SK-N-SH (cell line): ENCODE measurements around the gene RAPGEF4.

Source experiments
- CTCF ChIP-seq: fragments of 200-600 bp; sonication (generic); IDR thresholded peaks from 2 replicates; pipeline ENCODE4 v1.6.1; 2017; ENCODE audit warnings: antibody characterized with exemption, mild to moderate bottlenecking, moderate library complexity
- ELF1 ChIP-seq: IDR thresholded peaks from 2 replicates; pipeline ENCODE4 v1.4.0; 2012
- FOXM1 ChIP-seq: IDR thresholded peaks from 2 replicates; pipeline ENCODE4 v1.4.0; 2012; ENCODE audit warnings: low read depth, mild to moderate bottlenecking
- POLR2AphosphoS5 ChIP-seq: IDR thresholded peaks from 2 replicates; pipeline ENCODE4 v1.6.1; 2012; ENCODE audit warnings: low read depth, low read length
- RCOR1 ChIP-seq: fragments of 150-350 bp; IDR thresholded peaks from 2 replicates; pipeline ENCODE4 v1.6.1; 2017; ENCODE audit warnings: antibody characterized with exemption, low read length
- SIN3A ChIP-seq: IDR thresholded peaks from 2 replicates; pipeline ENCODE4 v1.6.1; 2012; ENCODE audit warnings: low read depth, mild to moderate bottlenecking, low read length, moderate library complexity, borderline replicate concordance
- TAF1 ChIP-seq: IDR thresholded peaks from 2 replicates; pipeline ENCODE4 v1.6.1; 2012; ENCODE audit warnings: low read depth, mild to moderate bottlenecking, low read length, moderate library complexity, borderline replicate concordance
- USF2 ChIP-seq: fragments of 150-350 bp; IDR thresholded peaks from 2 replicates; pipeline ENCODE4 v1.6.1; 2017; ENCODE audit warnings: antibody characterized with exemption, low read length, low read depth, borderline replicate concordance
- TF ChIP-seq, protein P1 (sequence below): IDR thresholded peaks from 2 replicates; pipeline ENCODE4 v1.4.0; 2012; ENCODE audit warnings: low read depth, borderline replicate concordance
- TF ChIP-seq, protein P2 (sequence below): IDR thresholded peaks from 2 replicates; pipeline ENCODE4 v1.4.0; 2012; ENCODE audit warnings: low read depth

- TF ChIP-seq POLR2AphosphoS5 (no peak), CTCF (no peak), TAF1 (no peak), RCOR1 (no peak), SIN3A (no peak), ELF1 (no peak), USF2 (no peak), FOXM1 (no peak)
- TF ChIP-seq, protein P1, sequence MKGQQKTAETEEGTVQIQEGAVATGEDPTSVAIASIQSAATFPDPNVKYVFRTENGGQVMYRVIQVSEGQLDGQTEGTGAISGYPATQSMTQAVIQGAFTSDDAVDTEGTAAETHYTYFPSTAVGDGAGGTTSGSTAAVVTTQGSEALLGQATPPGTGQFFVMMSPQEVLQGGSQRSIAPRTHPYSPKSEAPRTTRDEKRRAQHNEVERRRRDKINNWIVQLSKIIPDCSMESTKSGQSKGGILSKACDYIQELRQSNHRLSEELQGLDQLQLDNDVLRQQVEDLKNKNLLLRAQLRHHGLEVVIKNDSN, result no peak
- TF ChIP-seq, protein P2, sequence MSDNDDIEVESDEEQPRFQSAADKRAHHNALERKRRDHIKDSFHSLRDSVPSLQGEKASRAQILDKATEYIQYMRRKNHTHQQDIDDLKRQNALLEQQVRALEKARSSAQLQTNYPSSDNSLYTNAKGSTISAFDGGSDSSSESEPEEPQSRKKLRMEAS, result no peak
Measured at GRCh38 chr2:172768401-172768800, 32.8 kb downstream of the RAPGEF4 start.
